Measurements from ENCODE around the gene KCNMA1. TPM values are rescaled to one million over a fixed set of nuclear protein-coding genes. Genes with fewer than 3 reads are reported as not detected.

KCNMA1 gene
- total RNA-seq, 1 donor from 2014 or later: 2.0 TPM

GRCh38 chr10:77196614-77197013, 441.0 kb downstream of the KCNMA1 start:
- no peak for ATAC-seq (ENCODE audit: poor library complexity)
- DNase-seq: no peak
- intact Hi-C loops (cut with DNase I): no loop called here

- DNase-seq (no peak), ATAC-seq (ENCODE audit: poor library complexity) (no peak)
- intact Hi-C loops (cut with DNase I): no loop called here
Measured at GRCh38 chr10:77195101-77195500, 442.5 kb downstream of the KCNMA1 start.

GRCh38 chr10:77193001-77193400, 444.6 kb downstream of the KCNMA1 start:
- no peak for ATAC-seq (ENCODE audit: poor library complexity)
- intact Hi-C loops (cut with DNase I): no loop called here
- DNase-seq: no peak

DNA sequence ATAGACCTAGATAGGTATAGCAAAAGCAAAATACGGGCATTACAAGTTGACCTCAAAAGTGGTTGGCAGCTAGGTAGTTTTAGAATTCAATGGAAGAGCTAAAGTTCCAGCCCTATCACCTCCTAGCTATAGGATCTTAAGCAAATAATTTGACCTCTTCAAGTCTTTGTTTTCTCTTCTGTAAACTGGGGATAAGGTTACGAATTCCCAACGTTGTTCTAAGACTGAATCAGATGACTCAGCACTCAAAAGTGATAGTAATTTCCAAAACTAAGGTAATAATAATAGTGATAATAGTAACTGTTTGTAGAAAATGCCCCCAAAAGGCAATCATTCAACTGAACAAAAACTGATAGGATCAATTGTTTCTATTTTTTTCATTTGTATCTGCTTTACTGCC, 445.2 kb downstream of the KCNMA1 start:
- intact Hi-C loops (cut with DNase I): no loop called here
- DNase-seq: no peak
- ATAC-seq (ENCODE audit: poor library complexity): no peak

- DNase-seq (no peak), ATAC-seq (ENCODE audit: poor library complexity) (no peak)
- intact Hi-C loops (cut with DNase I): no loop called here
Measured at GRCh38 chr10:77191324-77192049, 446.1 kb downstream of the KCNMA1 start.

DNA sequence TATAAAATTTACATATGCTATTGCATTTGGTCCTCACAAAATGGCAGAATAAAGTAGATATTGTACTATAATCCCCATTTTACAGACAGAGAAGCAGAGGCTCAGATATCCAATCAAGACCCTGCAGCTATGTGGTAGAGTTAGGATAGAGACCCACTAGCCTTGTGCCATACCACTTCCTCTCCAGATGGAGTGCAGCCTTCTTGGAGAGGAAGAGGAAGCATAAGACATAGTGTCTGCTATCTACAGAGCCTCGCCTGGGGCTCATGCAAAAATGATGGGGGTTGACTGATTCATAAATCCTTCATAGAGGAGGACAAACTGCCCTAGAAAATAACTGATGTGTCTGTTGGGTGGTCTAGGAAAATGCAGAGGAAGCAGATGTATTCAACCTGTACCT, 447.3 kb downstream of the KCNMA1 start:
- DNase-seq (no peak), ATAC-seq (ENCODE audit: poor library complexity) (no peak)
- intact Hi-C loops (cut with DNase I): no loop called here

GRCh38 chr10:77189520-77189919, 448.1 kb downstream of the KCNMA1 start:
- intact Hi-C loops (cut with DNase I): no loop called here
- ATAC-seq (ENCODE audit: poor library complexity) (no peak), DNase-seq (no peak)

DNA sequence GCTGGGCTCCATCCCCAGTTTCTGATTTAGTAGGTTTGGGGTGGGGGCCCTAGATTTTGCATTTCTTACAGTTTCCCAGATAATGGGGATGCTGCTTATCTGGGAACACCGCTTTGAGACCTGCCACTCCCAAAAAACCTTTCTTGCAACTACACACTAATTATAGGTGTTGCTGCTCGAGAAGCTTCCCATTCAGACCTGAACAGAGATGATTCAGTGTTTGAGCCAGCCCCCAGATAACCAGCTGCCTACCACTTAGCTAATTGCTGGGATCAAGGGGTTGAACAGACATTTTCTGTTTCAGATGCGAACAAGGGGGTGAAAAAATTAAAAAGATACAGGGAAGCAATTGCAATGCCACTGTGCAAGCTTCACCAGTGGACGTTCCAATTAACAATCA, 448.5 kb downstream of the KCNMA1 start:
- ATAC-seq (ENCODE audit: poor library complexity) (no peak), DNase-seq (no peak)
- intact Hi-C loops (cut with DNase I): no loop called here

GRCh38 chr10:77188521-77188920, 449.1 kb downstream of the KCNMA1 start:
- no peak for DNase-seq
- intact Hi-C loops (cut with DNase I): no loop called here
- ATAC-seq (ENCODE audit: poor library complexity): no peak

GRCh38 chr10:77188000-77188395, 449.6 kb downstream of the KCNMA1 start:
- ATAC-seq (ENCODE audit: poor library complexity): no peak
- intact Hi-C loops (cut with DNase I): no loop called here
- DNase-seq: no peak

DNA sequence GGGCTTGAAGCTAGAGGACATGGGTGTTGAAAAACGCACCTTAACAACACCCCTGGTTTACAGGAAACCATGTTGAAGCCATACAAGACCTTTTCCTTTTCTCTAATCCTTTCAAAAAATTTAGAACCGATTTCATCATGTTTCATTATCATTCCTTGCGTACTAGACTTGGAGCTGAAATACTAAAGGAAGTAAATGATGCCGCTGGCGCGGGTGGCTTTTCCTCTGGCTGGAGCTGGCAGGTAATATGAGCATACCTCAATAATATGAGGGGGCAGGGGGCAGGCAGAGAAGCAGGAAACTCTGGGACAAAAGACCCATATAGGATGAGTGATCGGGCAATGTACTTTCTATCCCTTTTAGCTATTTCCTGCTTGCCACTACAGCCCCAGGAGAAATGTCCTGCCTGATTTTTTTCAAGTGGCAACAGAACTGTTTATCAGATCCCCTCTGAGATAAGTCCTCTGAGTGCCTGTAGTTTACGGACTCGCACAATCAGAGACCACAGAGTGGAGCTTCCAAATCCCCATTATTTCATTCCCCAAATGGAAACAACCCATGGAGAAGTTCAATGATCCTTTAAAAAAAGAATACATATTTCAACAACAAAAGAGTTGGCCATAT, 450.1 kb downstream of the KCNMA1 start:
- intact Hi-C loops (cut with DNase I): no loop called here
- no peak for ATAC-seq (ENCODE audit: poor library complexity)

DNA sequence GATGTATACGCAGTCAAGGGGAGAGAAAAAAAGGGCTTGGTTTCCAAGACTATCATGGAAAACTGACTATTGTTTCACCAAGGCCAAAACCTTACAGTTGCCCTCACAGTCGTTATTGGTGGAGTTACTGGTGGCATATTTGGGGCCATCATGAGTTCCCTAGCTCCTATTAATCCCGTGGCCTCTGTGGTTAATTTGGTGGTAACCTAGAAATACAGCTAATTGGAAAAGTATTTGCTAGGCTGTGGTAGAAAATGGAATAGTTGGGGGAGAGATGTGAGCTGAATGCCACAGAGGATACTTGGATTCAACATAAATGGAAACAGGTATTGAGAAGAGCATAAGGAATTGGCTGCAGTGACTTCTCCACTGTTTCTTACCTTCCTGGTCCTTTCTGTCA, 450.7 kb downstream of the KCNMA1 start:
- DNase-seq (no peak), ATAC-seq (ENCODE audit: poor library complexity) (no peak)
- intact Hi-C loops (cut with DNase I): no loop called here

More for the DNA sequence above, 450.1 kb downstream of the KCNMA1 start:
- DNase-seq: no peak

GRCh38 chr10:77185696-77186095, 451.9 kb downstream of the KCNMA1 start:
- intact Hi-C loops (cut with DNase I): no loop called here
- ATAC-seq (ENCODE audit: poor library complexity) (no peak), DNase-seq (no peak)

DNA sequence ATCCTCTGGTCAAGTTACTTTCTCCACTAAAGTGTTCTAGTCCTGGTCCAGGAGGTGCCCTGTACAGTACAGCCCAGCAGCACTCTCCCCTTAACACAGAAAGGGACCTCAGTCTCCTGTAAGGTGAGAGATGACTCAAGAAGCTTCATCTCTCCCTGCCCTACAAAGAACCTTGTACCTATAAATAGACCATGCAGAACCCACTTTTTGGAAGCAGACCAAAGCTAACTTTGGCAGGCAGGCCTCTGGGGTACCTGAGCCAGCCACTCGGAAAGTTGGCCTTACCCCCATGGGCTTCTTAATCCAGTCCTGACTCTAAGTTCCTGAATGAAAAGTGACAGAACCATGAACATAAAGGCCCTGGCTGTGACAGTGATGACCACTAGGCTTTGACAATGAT, 454.8 kb downstream of the KCNMA1 start:
- DNase-seq: peak; percentile 41

DNA sequence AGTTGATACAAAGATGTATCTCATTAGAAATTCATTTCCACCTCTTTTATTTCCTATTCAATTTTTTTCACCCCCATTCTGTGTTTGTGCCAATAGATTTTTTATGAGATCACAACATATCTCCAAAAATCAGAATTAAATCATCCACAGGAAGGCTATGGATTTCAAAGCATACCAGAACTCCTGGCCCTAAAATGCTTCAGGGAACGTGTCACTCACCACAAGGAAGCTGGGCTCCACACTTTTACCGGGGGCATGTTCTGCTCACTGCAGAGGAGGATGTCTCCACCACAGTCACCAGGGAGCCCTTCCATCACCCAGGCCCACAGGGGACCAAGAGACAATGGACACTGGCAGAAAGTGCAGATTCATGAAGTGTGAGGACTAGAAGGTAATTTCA, 456.8 kb downstream of the KCNMA1 start:
- intact Hi-C loops (cut with DNase I): no loop called here
- DNase-seq (no peak), ATAC-seq (ENCODE audit: poor library complexity) (no peak)

More for the DNA sequence above, 454.8 kb downstream of the KCNMA1 start:
- ATAC-seq (ENCODE audit: poor library complexity): peak; percentile 92
- intact Hi-C loops (cut with DNase I): no loop called here

DNA sequence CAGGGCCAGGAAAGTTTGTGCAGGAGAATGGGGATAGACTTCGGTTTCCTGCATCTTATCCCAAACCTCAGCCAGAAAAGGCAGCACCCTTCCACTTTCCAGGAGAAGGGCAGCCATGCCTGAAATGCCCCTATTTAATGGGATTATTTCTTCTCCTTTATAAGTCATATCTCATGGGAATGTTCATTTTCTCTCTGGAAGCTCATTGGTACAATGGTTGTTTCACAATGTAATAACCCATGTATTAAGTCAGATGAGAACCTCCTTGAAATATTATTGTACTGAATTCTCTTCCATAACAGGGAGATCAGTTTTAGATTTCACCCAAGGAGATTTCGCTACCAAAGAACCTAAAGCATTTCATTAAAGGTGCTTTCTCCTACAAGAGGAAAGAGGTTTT, 457.5 kb downstream of the KCNMA1 start:
- intact Hi-C loops (cut with DNase I): no loop called here
- ATAC-seq (ENCODE audit: poor library complexity) (no peak), DNase-seq (no peak)

GRCh38 chr10:77179015-77179695, 458.5 kb downstream of the KCNMA1 start:
- DNase-seq: no peak

DNA sequence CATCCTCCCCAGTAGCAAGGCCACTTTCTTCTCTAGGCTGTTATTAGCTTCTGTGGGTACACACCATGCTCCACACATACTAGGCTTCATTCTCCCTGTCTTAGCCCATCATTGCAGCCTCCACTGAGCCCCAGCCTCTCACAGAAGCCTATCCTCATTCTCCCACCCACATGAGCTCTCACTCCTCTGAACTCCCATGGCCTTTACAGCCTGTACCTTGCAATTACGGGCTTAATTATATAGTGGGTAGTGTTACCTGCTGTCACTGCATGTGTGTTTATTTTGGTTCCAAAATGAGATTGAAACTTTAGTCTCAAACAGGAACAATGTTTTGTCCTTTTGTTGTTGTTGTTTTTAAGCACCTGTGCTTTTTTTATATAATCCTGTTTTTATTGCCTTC, 460.0 kb downstream of the KCNMA1 start:
- intact Hi-C loops (cut with DNase I): no loop called here
- ATAC-seq (ENCODE audit: poor library complexity) (no peak), DNase-seq (no peak)

More at GRCh38 chr10:77179015-77179695, 458.5 kb downstream of the KCNMA1 start:
- intact Hi-C loops (cut with DNase I): no loop called here
- ATAC-seq (ENCODE audit: poor library complexity): peak; percentile 73

DNA sequence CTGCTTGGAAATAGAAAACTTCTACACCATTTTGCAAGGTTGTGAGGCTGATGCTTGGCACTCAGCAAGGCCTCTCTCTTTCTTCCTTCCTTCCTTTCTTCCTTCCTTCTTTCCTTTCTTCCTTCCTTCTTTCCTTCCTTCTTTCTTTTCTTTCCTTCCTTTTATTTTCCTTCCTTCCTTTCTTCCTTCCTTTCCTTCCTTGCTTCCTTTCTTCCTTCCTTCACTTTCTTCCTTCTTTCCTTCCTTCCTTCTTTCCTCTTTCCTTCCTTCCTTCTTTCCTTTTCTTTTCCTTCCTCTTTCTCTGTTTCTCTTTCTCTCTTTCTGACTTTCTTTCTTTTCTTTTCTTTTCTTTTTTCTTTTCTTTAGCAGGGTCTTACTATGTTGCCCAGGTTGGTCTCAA, 460.4 kb downstream of the KCNMA1 start:
- intact Hi-C loops (cut with DNase I): no loop called here
- no peak for DNase-seq
- ATAC-seq (ENCODE audit: poor library complexity): no peak

- no peak for DNase-seq
- intact Hi-C loops (cut with DNase I): no loop called here
- ATAC-seq (ENCODE audit: poor library complexity): no peak
Measured at GRCh38 chr10:77176232-77176631, 461.4 kb downstream of the KCNMA1 start.
